Caco-2 (cell line): ENCODE measurements around the gene GRID1. TPM values are rescaled to one million over a fixed set of nuclear protein-coding genes. Genes with fewer than 3 reads are reported as not detected.

Experiments used
- BruUV-seq: library from RNA; stranded (reverse); fragments of 400-500 nt; replicated peaks from 2 replicates; lab custom pipeline; 2021; lab: Mats Ljungman, UMichigan
- CTCF ChIA-PET: fragments of 300-600 bp; sonication (Branson Sonifier 250); formaldehyde crosslinking; loops from one replicate; lab custom pipeline; 2022; ENCODE audit warnings: antibody characterized with exemption; lab: Charles Lee
- POLR2A ChIA-PET: fragments of 300-600 bp; sonication (Branson Sonifier 250); formaldehyde crosslinking; loops from one replicate; lab custom pipeline; 2022; ENCODE audit warnings: antibody characterized with exemption; lab: Charles Lee
- DNase-seq, 2 experiments: peaks; one replicate each; pipeline versions ENCODE4 v3.0.0 to v3.0.0-alpha.2; 2020 to 2022
- H3K27me3 ChIP-seq: replicated peaks from 2 replicates; pipeline ENCODE4 v1.6.0; 2011; ENCODE audit warnings: low read length; ENCODE audit not compliant: control insufficient read depth, insufficient read depth
- H3K36me3 ChIP-seq: 2 replicates; pipeline ENCODE4 v1.5.1; 2011; ENCODE audit warnings: low read length; ENCODE audit not compliant: control insufficient read depth, insufficient read depth
- H3K4me1 ChIP-seq: fragments of 250-450 bp; sonication (Bioruptor Pico); 2 replicates; pipeline ENCODE4 v1.5.1; 2020; ENCODE audit warnings: mild to moderate bottlenecking
- H3K4me3 ChIP-seq: 2 replicates; pipeline ENCODE4 v1.5.1; 2011; ENCODE audit warnings: low read depth, mild to moderate bottlenecking, control low read depth, low read length
- H3K9me3 ChIP-seq: fragments of 250-450 bp; sonication (Bioruptor Pico); 2 replicates; pipeline ENCODE4 v1.5.1; 2020; ENCODE audit warnings: mild to moderate bottlenecking, moderate library complexity
- H3K27ac Mint-ChIP-seq: one replicate; pipeline ENCODE4 v1.8.0; 2022; ENCODE audit warnings: mixed read lengths; ENCODE audit not compliant: unreplicated experiment
- H3K27me3 Mint-ChIP-seq: one replicate; pipeline ENCODE4 v1.8.0; 2022; ENCODE audit warnings: mixed read lengths; ENCODE audit not compliant: insufficient read depth, unreplicated experiment
- H3K36me3 Mint-ChIP-seq: one replicate; pipeline ENCODE4 v1.8.0; 2022; ENCODE audit warnings: mild to moderate bottlenecking, mixed read lengths; ENCODE audit not compliant: insufficient read depth, unreplicated experiment
- H3K4me1 Mint-ChIP-seq: one replicate; pipeline ENCODE4 v1.8.0; 2022; ENCODE audit warnings: low read depth, mixed read lengths; ENCODE audit not compliant: unreplicated experiment
- H3K4me3 Mint-ChIP-seq: one replicate; pipeline ENCODE4 v1.8.0; 2022; ENCODE audit warnings: mild to moderate bottlenecking, moderate library complexity, mixed read lengths; ENCODE audit not compliant: unreplicated experiment
- H3K9me3 Mint-ChIP-seq: one replicate; pipeline ENCODE4 v1.8.0; 2022; ENCODE audit warnings: mixed read lengths; ENCODE audit not compliant: unreplicated experiment
- intact Hi-C: fragments of 100-400 bp; cut with micrococcal nuclease; formaldehyde crosslinking; loops from one replicate; pipeline ENCODE4 v1.10.0; 2022; ENCODE audit not compliant: unreplicated experiment
- total RNA-seq: library from RNA; stranded (reverse); gene quantifications from 2 replicates; pipeline ENCODE4 v1.2.3, GENCODE V29; 2022
- TF ChIP-seq, protein P1 (sequence below), 2 experiments: fragments of 200-600 bp in 1 of 2; IDR thresholded peaks; 1 replicate in 1 of 2; 2 replicates in 1 of 2; pipeline versions ENCODE4 v1.5.1 to v1.8.0; 2011 to 2022; ENCODE audit warnings: antibody characterized with exemption in 1 of 2, control low read depth in 1 of 2, inconsistent platforms in 1 of 2, low read depth in 1 of 2, low read length in 1 of 2, mild to moderate bottlenecking in 1 of 2, moderate library complexity in 1 of 2; ENCODE audit not compliant: insufficient read depth in 1 of 2, severe bottlenecking in 1 of 2, unreplicated experiment in 1 of 2

The GRID1 gene
- total RNA-seq, 1 experiment from 2014 or later, result 8.0 TPM

- Histone ChIP-seq H3K4me1 (no peaks in the 10 kb centered on the region), H3K36me3 (no peaks in the 10 kb centered on the region), H3K4me3 (no peak overlapping the region), H3K9me3 (no peaks in the 10 kb centered on the region), H3K27me3 (no peaks in the 10 kb centered on the region)
- CTCF ChIA-PET, result no interaction called here
- POLR2A ChIA-PET, result no interaction called here
- DNase-seq, result no peak
- Mint-ChIP-seq H3K36me3 (no peaks in the 10 kb centered on the region), H3K27me3 (no peaks in the 10 kb centered on the region), H3K9me3 (no peaks in the 10 kb centered on the region), H3K27ac (no peak overlapping the region), H3K4me3 (no peak overlapping the region), H3K4me1 (no peaks in the 10 kb centered on the region)
- TF ChIP-seq, protein P1, sequence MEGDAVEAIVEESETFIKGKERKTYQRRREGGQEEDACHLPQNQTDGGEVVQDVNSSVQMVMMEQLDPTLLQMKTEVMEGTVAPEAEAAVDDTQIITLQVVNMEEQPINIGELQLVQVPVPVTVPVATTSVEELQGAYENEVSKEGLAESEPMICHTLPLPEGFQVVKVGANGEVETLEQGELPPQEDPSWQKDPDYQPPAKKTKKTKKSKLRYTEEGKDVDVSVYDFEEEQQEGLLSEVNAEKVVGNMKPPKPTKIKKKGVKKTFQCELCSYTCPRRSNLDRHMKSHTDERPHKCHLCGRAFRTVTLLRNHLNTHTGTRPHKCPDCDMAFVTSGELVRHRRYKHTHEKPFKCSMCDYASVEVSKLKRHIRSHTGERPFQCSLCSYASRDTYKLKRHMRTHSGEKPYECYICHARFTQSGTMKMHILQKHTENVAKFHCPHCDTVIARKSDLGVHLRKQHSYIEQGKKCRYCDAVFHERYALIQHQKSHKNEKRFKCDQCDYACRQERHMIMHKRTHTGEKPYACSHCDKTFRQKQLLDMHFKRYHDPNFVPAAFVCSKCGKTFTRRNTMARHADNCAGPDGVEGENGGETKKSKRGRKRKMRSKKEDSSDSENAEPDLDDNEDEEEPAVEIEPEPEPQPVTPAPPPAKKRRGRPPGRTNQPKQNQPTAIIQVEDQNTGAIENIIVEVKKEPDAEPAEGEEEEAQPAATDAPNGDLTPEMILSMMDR (IDR thresholded peaks at IDR 0.05; ENCODE audit: insufficient read depth in 1 of 2, low read depth in 1 of 2, low read length in 1 of 2, severe bottlenecking in 1 of 2, unreplicated experiment in 1 of 2), result no peak
- no TSS peak for BruUV-seq
- intact Hi-C loops, result loop anchor here (10.0 kb wide), 1 partner anchor 272 kb away; no protein-coding TSS in a partner anchor
Measured at GRCh38 chr10:86102451-86102850, 264.1 kb downstream of the GRID1 start.

- Histone ChIP-seq H3K4me3 (no peak overlapping the region), H3K9me3 (no peaks in the 10 kb centered on the region), H3K36me3 (no peaks in the 10 kb centered on the region), H3K27me3 (no peaks in the 10 kb centered on the region), H3K4me1 (no peaks in the 10 kb centered on the region)
- Mint-ChIP-seq H3K27me3 (no peaks in the 10 kb centered on the region), H3K27ac (no peak overlapping the region), H3K4me3 (no peak overlapping the region), H3K4me1 (no peaks in the 10 kb centered on the region), H3K9me3 (no peaks in the 10 kb centered on the region), H3K36me3 (no peaks in the 10 kb centered on the region)
- intact Hi-C loops, result loop anchor here (10.0 kb wide), 1 partner anchor 273 kb away; no protein-coding TSS in a partner anchor
- TF ChIP-seq, protein P1 (IDR thresholded peaks at IDR 0.05; ENCODE audit: insufficient read depth in 1 of 2, low read depth in 1 of 2, low read length in 1 of 2, severe bottlenecking in 1 of 2, unreplicated experiment in 1 of 2), result no peak
- no peak for DNase-seq
- CTCF ChIA-PET, result no interaction called here
- BruUV-seq, result no TSS peak
- POLR2A ChIA-PET, result no interaction called here
Measured at GRCh38 chr10:86102031-86102430, 264.6 kb downstream of the GRID1 start.

- Histone ChIP-seq H3K4me1 (no peaks in the 10 kb centered on the region), H3K27me3 (no peaks in the 10 kb centered on the region), H3K36me3 (no peaks in the 10 kb centered on the region), H3K4me3 (no peak overlapping the region), H3K9me3 (no peaks in the 10 kb centered on the region)
- Mint-ChIP-seq H3K36me3 (no peaks in the 10 kb centered on the region), H3K4me1 (no peaks in the 10 kb centered on the region), H3K27ac (no peak overlapping the region), H3K9me3 (no peaks in the 10 kb centered on the region), H3K4me3 (no peak overlapping the region), H3K27me3 (no peaks in the 10 kb centered on the region)
- TF ChIP-seq, protein P1 (IDR thresholded peaks at IDR 0.05; ENCODE audit: insufficient read depth in 1 of 2, low read depth in 1 of 2, low read length in 1 of 2, severe bottlenecking in 1 of 2, unreplicated experiment in 1 of 2), result peak; percentile 65 to 66
- CTCF ChIA-PET, result interaction anchor here (0.7 to 0.9 kb wide), 2 partner anchors 58 to 178 kb away, joined by 3 to 4 read pairs; no protein-coding TSS in a partner anchor
- no TSS peak for BruUV-seq
- DNase-seq, result peak in 1 of 2 experiments; percentile 50
- intact Hi-C loops, result loop anchor here (10.0 kb wide), 1 partner anchor 274 kb away; no protein-coding TSS in a partner anchor
- POLR2A ChIA-PET, result no interaction called here
Measured at GRCh38 chr10:86100581-86101061, 266.0 kb downstream of the GRID1 start.
